Renal cortex interstitium (tissue), 11 donors: ENCODE results near the gene HENMT1. TPM values are rescaled to one million over a fixed set of nuclear protein-coding genes. Genes with fewer than 3 reads are reported as not detected.
"Not testable (repeated sequence)": the region's sequence is repeated elsewhere in the genome, so short reads cannot be mapped to it uniquely, and the experiment has no call there.

Source experiments
- DNase-seq, 11 donors: peaks; one replicate each; pipeline ENCODE4 v3.0.0-alpha.2; 2013; ENCODE audit warnings: low read depth in 9 of 11, low spot score in 4 of 11; ENCODE audit errors: extremely low read depth in 1 of 11
- polyA plus RNA-seq, 3 donors: library from polyadenylated mRNA; unstranded; fragments of 120-200 nt; gene quantifications; one replicate each; pipeline ENCODE4 v1.2.1, GENCODE V29; 2013; ENCODE audit not compliant: insufficient read length in 3 of 3

The HENMT1 gene
- polyA plus RNA-seq, 3 donors = 11.1 to 13.0 (median 11.6) TPM

DNA sequence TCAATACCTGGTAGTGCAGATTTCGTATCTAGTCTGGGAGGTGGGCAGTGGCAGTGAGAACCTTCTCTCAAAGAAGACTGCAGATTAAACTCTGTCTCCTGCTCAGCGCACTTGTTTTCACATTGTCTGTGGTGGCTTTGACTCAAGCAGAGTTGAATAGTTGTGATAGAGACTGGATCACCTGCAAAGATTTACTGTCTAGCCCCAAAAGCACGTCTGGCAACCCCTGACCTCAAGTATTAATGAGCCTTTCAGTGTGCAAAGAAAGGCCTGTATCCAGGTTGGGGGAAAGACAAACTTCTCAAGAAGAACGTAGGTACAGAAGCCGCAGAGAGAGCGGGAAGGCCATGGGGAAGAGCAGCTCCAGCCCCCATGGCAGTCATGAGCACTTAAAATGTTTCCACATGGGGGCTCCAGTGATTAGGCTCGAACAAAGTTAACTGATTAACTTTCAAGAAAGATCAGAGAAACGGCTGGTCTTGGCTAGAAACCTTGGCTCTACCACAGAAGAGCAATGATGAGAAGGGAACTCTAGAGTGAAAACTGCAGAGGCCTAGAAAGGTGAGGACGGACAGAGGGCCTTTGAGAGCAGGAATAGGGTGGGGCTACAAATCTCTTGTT, 15.2 kb downstream of the HENMT1 start:
- no peak for DNase-seq

GRCh38 chr1:108644984-108645383, 15.9 kb downstream of the HENMT1 start:
- no peak for DNase-seq

- peak in 8 of 11 donors; percentile 28 to 61 (median 52) for DNase-seq
Observed at GRCh38 chr1:108643492-108644335, 17.2 kb downstream of the HENMT1 start.

GRCh38 chr1:108640863-108641262, 20.0 kb downstream of the HENMT1 start:
- not testable (repeated sequence) for DNase-seq

GRCh38 chr1:108639899-108640560, 20.9 kb downstream of the HENMT1 start:
- no peak for DNase-seq

- no peak for DNase-seq
Observed at GRCh38 chr1:108636876-108637275, 24.0 kb downstream of the HENMT1 start.

- no peak for DNase-seq
Observed at GRCh38 chr1:108634521-108634920, 26.4 kb downstream of the HENMT1 start.

DNA sequence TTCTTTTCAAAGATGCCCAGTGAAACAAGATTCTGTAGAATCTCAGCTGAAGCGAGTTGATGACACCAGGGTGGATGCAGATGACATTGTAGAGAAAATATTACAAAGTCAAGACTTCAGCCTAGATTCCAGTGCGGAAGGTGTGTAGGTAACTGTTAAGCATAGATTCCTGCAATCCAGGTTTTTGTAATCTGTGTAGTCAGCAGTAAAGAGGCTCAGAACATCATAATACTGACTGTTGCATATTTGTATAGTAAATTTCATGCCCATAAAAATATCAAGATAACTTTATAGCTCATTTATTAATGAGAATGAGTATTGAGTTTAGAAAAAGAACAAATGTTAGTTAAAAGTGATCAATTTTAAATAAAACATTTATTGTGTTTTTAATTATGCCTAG, 32.2 kb downstream of the HENMT1 start:
- no peak for DNase-seq

- DNase-seq = no peak
Observed at GRCh38 chr1:108627951-108628350, 32.9 kb downstream of the HENMT1 start.

- no peak for DNase-seq
Observed at GRCh38 chr1:108627256-108627655, 33.6 kb downstream of the HENMT1 start.

GRCh38 chr1:108624069-108624468, 36.8 kb downstream of the HENMT1 start:
- no peak for DNase-seq

GRCh38 chr1:108617724-108618056, 43.2 kb downstream of the HENMT1 start:
- no peak for DNase-seq

DNA sequence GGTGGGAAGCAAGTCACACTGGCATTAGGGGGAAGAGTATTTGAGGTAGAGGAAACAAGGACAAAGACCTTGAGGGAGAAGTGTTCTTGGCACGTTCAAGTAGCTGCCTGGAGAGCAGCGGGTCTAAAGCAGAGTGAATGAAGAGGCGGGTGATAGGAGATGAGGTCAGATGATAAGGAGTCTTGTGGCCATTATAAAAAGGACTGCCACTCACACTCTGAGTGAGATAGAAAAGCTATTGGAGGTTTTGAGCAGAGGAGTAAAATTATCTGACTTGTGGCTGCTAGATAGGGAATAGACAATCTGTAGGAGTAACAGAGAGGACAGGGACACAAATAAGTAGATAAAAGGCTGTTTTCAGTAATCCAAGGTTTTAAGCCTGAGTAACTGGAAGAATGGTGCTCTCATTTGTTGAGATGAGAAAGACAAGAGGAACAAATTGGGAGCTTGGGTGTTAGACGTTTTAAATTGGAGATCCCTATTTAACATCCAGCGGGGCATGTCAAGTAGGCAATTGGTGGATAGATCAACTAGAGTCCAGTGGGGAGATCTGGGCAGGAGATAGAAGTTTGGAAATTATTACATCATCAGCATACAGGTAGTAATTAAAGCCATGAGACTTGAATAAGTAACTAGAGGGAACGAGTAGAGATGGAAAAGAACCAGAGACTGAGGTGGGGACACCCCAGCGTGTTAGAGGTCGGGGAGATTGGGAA, 43.7 kb downstream of the HENMT1 start:
- no peak for DNase-seq

DNA sequence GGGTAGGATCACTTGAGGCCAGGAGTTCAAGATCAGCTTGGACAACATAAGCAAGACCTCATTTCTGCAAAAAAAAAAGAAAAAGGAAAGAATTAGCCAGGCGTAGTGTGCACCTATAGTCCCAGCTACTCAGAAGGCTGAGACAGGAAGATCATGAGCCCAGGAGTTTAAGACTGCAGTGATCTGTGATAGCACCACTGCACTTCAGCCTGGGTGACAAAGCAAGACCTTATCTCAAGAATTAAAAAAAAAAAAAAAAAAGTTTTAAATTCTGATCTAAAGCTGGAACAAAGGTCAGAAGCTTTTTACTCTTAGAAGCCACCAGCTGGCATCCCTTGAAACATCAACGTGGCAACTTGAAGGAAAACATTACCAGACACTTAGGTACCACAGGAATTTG, 45.3 kb downstream of the HENMT1 start:
- DNase-seq = no peak

- DNase-seq = no peak
Observed at GRCh38 chr1:108612496-108612895, 48.4 kb downstream of the HENMT1 start.

GRCh38 chr1:108611984-108612383, 48.9 kb downstream of the HENMT1 start:
- DNase-seq = no peak

DNA sequence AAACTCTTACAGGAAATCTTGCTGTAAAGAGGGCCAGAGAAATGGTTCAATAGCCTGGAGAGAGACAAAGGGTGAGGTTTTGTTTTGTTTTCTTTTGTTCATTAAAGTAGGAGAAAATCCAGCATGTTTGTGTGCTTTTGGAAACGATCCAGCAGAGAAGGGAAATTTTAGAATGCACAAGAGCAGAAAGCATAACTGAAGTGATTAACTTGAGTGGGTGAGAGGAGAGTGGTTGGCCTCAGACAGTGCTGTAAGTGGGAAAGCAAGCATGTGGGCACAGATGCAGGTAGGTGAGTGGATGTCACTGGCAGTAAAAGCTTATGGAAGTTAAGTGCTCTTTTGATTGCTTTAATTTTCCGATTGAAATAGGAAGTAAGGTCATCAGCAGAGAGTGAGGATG, 50.8 kb downstream of the HENMT1 start:
- DNase-seq = no peak

- no peak for DNase-seq
Observed at GRCh38 chr1:108609483-108610049, 51.3 kb downstream of the HENMT1 start.

GRCh38 chr1:108606478-108606877, 54.4 kb downstream of the HENMT1 start:
- no peak for DNase-seq
